ENCODE measurements around the gene KRTAP19-6.

DNA sequence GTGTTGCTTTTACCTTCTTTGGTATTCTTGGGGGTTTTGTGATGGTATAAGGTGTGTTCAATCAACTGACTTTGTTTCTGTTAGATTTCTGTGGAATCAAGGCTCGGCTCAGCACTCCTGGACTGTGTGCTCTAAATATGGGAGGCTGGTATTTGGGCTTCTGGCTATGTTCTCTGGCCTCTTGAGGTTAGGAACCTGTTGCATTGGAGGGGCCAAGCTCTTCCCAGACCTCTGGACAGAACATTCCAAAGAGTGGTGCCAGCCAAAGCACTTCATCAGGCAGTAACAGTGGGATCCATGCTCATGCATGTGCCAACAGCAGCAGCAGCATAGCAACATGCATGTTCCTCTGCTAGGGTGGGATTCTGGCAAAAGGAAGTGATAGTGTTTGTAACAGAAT is 11.1 kb upstream of the KRTAP19-6 start:
- TF ChIP-seq, protein P1, sequence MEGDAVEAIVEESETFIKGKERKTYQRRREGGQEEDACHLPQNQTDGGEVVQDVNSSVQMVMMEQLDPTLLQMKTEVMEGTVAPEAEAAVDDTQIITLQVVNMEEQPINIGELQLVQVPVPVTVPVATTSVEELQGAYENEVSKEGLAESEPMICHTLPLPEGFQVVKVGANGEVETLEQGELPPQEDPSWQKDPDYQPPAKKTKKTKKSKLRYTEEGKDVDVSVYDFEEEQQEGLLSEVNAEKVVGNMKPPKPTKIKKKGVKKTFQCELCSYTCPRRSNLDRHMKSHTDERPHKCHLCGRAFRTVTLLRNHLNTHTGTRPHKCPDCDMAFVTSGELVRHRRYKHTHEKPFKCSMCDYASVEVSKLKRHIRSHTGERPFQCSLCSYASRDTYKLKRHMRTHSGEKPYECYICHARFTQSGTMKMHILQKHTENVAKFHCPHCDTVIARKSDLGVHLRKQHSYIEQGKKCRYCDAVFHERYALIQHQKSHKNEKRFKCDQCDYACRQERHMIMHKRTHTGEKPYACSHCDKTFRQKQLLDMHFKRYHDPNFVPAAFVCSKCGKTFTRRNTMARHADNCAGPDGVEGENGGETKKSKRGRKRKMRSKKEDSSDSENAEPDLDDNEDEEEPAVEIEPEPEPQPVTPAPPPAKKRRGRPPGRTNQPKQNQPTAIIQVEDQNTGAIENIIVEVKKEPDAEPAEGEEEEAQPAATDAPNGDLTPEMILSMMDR (IDR thresholded peaks at IDR 0.05 in 8 of 11, conservative IDR thresholded peaks at IDR 0.05 in 3 of 11) = no peak
- TF ChIP-seq POLR2AphosphoS5 (IDR thresholded peaks at IDR 0.05) = no peak

Measured in spleen (tissue), 7 donors.